Testis (tissue), 2 donors: Measurements from ENCODE around the gene KIDINS220.

Experiments
- CTCF ChIP-seq, 3 experiments: fragments of 450-650 bp in 2 of 3; fragments of 200-600 bp in 1 of 3; sonication (generic) in 1 of 3; IDR thresholded peaks; one replicate each; pipeline ENCODE4 v1.5.1; 2016 to 2019; ENCODE audit warnings: antibody characterized with exemption in 3 of 3, mild to moderate bottlenecking in 2 of 3, moderate library complexity in 1 of 3
- POLR2A ChIP-seq: fragments of 450-650 bp; IDR thresholded peaks from one replicate; pipeline ENCODE4 v1.6.1; 2017; ENCODE audit warnings: antibody characterized with exemption, mild to moderate bottlenecking, moderate library complexity

- no peak for TF ChIP-seq POLR2A
- TF ChIP-seq CTCF (IDR thresholded peaks at IDR 0.05): no peak
Measured at GRCh38 chr2:8806885-8807704, 30.3 kb downstream of the KIDINS220 start.
